Cardiac muscle cell (in vitro differentiated cells and primary cell): ENCODE results near the gene PTPRT. TPM values are rescaled to one million over a fixed set of nuclear protein-coding genes. Genes with fewer than 3 reads are reported as not detected.

ENCODE experiments used
- DNase-seq, 2 donors: peaks; one replicate each; pipeline versions ENCODE4 v3.0.0 to v3.0.0-alpha.2; 2010 to 2017; ENCODE audit warnings: low read depth in 1 of 2, low spot score in 1 of 2
- H3K27ac ChIP-seq: fragments of 200-600 bp; sonication (generic); 2 replicates; pipeline ENCODE4 v1.5.1; 2016
- H3K27me3 ChIP-seq: fragments of 200-600 bp; sonication (generic); 2 replicates; pipeline ENCODE4 v1.6.0; 2016; ENCODE audit warnings: control low read depth
- H3K36me3 ChIP-seq: fragments of 200-600 bp; sonication (generic); 2 replicates; pipeline ENCODE4 v1.5.1; 2016; ENCODE audit warnings: control low read depth
- H3K4me1 ChIP-seq: fragments of 200-600 bp; sonication (generic); 2 replicates; pipeline ENCODE4 v1.8.1; 2017; ENCODE audit warnings: low read depth, mild to moderate bottlenecking, mixed run types
- H3K4me3 ChIP-seq: fragments of 200-600 bp; sonication (generic); 2 replicates; pipeline ENCODE4 v1.5.1; 2016; ENCODE audit warnings: mild to moderate bottlenecking
- H3K9me3 ChIP-seq: fragments of 200-600 bp; sonication (generic); 2 replicates; pipeline ENCODE4 v1.5.1; 2017; ENCODE audit warnings: low read depth, mild to moderate bottlenecking, control low read depth
- polyA plus RNA-seq: library from polyadenylated mRNA; unstranded; fragments of >200 nt; fragmentation: Nextera tagmentation; extraction: Ambion mirVana; gene quantifications from 2 replicates; pipeline ENCODE4 v1.2.1, GENCODE V29; 2016
- total RNA-seq: library from RNA; depleted of rRNA; stranded (reverse); fragments of >200 nt; gene quantifications from 2 replicates; pipeline ENCODE4 v1.2.3, GENCODE V29; 2016
- TF ChIP-seq, protein P1 (sequence below): IDR thresholded peaks from 2 replicates; pipeline ENCODE4 v1.5.1; 2012; ENCODE audit warnings: low read depth, mild to moderate bottlenecking, low read length

The PTPRT gene
- total and polyA plus RNA-seq, 2 experiments from 2014 or later: 0.30 to 1.4 TPM

- Histone ChIP-seq H3K27me3 (no peaks in the 10 kb centered on the region), H3K36me3 (no peaks in the 10 kb centered on the region), H3K9me3 (no peaks in the 10 kb centered on the region), H3K4me3 (no peak overlapping the region), H3K4me1 (no peaks in the 10 kb centered on the region), H3K27ac (no peak overlapping the region)
- no peak for DNase-seq
- TF ChIP-seq, protein P1, sequence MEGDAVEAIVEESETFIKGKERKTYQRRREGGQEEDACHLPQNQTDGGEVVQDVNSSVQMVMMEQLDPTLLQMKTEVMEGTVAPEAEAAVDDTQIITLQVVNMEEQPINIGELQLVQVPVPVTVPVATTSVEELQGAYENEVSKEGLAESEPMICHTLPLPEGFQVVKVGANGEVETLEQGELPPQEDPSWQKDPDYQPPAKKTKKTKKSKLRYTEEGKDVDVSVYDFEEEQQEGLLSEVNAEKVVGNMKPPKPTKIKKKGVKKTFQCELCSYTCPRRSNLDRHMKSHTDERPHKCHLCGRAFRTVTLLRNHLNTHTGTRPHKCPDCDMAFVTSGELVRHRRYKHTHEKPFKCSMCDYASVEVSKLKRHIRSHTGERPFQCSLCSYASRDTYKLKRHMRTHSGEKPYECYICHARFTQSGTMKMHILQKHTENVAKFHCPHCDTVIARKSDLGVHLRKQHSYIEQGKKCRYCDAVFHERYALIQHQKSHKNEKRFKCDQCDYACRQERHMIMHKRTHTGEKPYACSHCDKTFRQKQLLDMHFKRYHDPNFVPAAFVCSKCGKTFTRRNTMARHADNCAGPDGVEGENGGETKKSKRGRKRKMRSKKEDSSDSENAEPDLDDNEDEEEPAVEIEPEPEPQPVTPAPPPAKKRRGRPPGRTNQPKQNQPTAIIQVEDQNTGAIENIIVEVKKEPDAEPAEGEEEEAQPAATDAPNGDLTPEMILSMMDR: no peak
Observed at GRCh38 chr20:42972591-42972990, 217.1 kb downstream of the PTPRT start.

GRCh38 chr20:42968746-42969145 is 221.0 kb downstream of the PTPRT start:
- no peak overlapping the region for H3K4me3 ChIP-seq
- no peaks in the 10 kb centered on the region for H3K27me3 ChIP-seq
- no peak for DNase-seq
- TF ChIP-seq, protein P1: no peak
- H3K36me3 ChIP-seq: no peaks in the 10 kb centered on the region
- H3K4me1 ChIP-seq: no peaks in the 10 kb centered on the region
- H3K9me3 ChIP-seq: no peaks in the 10 kb centered on the region
- no peak overlapping the region for H3K27ac ChIP-seq

DNA sequence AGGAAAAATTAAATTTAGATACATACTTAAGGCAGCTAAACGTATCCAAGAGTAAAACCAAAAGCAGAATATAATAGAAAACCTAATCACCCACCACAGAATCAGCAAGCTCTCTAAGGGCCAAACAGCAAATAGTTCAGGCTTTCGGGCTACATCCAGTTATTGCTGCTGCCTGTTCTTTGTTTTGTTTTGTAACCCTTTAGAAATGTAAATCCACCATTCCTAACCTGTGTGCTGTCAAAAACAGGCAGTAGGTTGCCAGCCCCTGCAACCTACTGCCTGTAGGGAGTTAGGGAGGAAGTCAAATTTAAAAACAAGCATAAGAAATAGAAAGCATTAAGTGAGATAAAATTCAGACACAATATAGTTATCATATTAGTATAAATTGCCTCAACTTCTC is 225.9 kb downstream of the PTPRT start:
- DNase-seq: no peak
- H3K4me3 ChIP-seq: no peak overlapping the region

DNA sequence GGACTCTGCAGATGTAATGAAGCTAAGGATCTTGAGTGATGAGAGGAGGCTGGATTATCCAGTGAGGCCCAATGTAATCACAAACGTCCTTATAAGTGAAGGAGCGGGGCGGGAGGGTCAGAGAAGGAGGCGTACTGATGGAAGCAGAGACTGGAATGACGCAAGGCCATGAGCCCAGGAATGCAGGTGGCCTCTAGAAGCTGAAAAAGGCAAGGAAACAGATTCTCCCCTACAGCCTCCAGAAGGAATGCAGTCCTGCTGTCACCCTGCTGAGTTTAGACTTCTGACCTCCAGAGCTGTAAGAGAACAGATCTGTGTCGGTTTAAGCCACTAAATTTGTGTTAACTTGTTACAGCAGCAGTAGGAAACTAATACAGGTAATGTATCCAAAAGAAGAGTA is 227.9 kb downstream of the PTPRT start:
- Histone ChIP-seq H3K27me3 (no peaks in the 10 kb centered on the region), H3K9me3 (no peaks in the 10 kb centered on the region), H3K36me3 (no peaks in the 10 kb centered on the region), H3K4me3 (no peak overlapping the region), H3K27ac (no peak overlapping the region), H3K4me1 (no peaks in the 10 kb centered on the region)
- no peak for DNase-seq
- TF ChIP-seq, protein P1: no peak

More for the DNA sequence above, 225.9 kb downstream of the PTPRT start:
- no peaks in the 10 kb centered on the region for H3K36me3 ChIP-seq
- no peaks in the 10 kb centered on the region for H3K27me3 ChIP-seq
- no peaks in the 10 kb centered on the region for H3K9me3 ChIP-seq
- TF ChIP-seq, protein P1: no peak
- H3K4me1 ChIP-seq: no peaks in the 10 kb centered on the region
- H3K27ac ChIP-seq: no peak overlapping the region

DNA sequence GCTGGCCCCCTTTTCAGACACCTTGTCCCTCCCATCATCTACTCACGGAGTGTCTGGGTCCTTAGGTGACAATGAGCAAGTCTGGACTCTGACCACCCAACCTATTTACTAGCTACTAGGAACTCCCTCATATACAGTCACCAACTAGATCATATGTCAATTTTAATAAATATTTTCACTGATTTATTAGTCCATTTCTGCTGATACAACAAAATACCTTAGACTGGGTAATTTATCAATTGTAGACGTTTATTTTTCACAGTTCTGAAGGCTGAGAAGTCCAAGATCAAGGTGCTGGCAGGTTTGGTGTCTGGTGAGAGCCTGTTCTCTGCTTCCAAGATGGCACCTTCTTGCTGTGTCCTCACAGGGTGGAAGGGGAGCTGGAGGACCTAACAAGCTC is 229.7 kb downstream of the PTPRT start:
- H3K27ac ChIP-seq: no peak overlapping the region
- no peaks in the 10 kb centered on the region for H3K4me1 ChIP-seq
- no peaks in the 10 kb centered on the region for H3K36me3 ChIP-seq
- H3K27me3 ChIP-seq: no peaks in the 10 kb centered on the region
- TF ChIP-seq, protein P1: no peak
- H3K9me3 ChIP-seq: no peaks in the 10 kb centered on the region
- DNase-seq: no peak
- no peak overlapping the region for H3K4me3 ChIP-seq

DNA sequence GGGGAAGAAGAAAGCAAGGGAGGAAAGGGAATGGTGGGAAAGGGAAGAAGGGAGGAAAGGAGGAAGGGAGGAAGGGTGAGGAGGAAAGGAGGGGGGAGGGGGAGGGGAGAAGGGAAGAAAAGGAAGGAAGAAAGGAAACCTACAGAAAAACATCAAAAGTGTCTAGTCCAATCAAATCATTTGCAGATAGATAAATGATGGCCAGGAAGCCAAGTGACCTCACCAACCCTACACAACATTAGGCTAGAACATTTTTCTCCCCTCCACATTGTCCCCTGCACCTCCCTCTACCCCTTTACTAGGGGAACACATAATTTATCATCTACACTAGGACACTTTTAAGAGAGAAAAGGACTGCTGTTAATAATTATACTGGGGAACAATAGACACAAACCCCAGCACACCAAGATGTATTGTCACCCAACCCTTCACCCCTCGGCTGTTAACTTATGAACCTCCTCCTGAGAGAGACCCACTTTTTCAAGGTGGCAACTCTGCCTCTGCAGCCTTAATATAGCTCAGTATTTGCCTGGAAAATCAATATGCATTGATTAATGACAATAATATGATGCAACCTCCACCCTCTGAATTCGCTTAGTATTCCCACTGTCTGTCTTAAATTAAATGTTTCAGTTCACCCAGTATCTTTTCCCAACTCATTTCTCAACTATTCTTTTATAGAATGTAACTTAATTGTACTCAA is 231.2 kb downstream of the PTPRT start:
- no peak overlapping the region for H3K4me3 ChIP-seq
- H3K36me3 ChIP-seq: no peaks in the 10 kb centered on the region
- H3K4me1 ChIP-seq: no peaks in the 10 kb centered on the region
- no peak for DNase-seq
- H3K9me3 ChIP-seq: no peaks in the 10 kb centered on the region
- TF ChIP-seq, protein P1: no peak
- H3K27me3 ChIP-seq: no peaks in the 10 kb centered on the region
- no peak overlapping the region for H3K27ac ChIP-seq
